GM06990 (cell line): ENCODE results near the gene ZFR2.
"Not testable (repeated sequence)": the region's sequence is repeated elsewhere in the genome, so short reads cannot be mapped to it uniquely, and the experiment has no call there.

Source experiments
- DNase-seq: peaks from one replicate; pipeline ENCODE4 v3.0.0-alpha.2; 2011; ENCODE audit not compliant: insufficient read length; ENCODE audit errors: extremely low read depth
- H3K27me3 ChIP-seq: replicated peaks from 2 replicates; pipeline ENCODE4 v1.6.0; 2011; ENCODE audit warnings: low read length; ENCODE audit not compliant: control insufficient read depth, insufficient read depth
- H3K36me3 ChIP-seq: 2 replicates; pipeline ENCODE4 v1.5.1; 2011; ENCODE audit warnings: low read length; ENCODE audit not compliant: control insufficient read depth, insufficient read depth
- H3K4me3 ChIP-seq: replicated peaks from 2 replicates; pipeline ENCODE4 v1.5.1; 2011; ENCODE audit warnings: low read depth, mild to moderate bottlenecking, control low read depth, low read length
- TF ChIP-seq, protein P1 (sequence below): IDR thresholded peaks from 2 replicates; pipeline ENCODE4 v1.5.1; 2011; ENCODE audit warnings: low read length, control low read depth, mild to moderate bottlenecking, inconsistent platforms; ENCODE audit not compliant: insufficient read depth, poor library complexity, severe bottlenecking

The ZFR2 gene

DNA sequence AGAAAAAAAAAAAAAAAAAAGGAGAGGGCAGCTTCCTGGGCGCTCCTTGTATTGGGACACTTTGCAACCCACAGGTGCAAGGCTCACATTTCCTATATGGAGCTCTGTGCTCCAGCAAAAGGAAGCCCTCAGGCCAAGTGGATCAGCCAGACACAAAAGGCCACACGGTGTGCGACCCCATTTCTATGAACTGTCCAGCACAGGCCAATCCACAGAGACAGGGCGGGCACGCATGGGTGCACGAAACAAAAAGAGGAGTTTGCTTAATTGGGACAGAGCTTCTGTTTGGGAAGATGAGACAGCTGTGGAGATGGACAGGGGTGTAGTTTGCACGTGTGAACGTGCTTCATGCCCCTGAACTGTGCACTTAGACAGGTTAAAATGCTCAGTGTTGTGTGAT, 51.1 kb downstream of the ZFR2 start:
- DNase-seq: no peak

DNA sequence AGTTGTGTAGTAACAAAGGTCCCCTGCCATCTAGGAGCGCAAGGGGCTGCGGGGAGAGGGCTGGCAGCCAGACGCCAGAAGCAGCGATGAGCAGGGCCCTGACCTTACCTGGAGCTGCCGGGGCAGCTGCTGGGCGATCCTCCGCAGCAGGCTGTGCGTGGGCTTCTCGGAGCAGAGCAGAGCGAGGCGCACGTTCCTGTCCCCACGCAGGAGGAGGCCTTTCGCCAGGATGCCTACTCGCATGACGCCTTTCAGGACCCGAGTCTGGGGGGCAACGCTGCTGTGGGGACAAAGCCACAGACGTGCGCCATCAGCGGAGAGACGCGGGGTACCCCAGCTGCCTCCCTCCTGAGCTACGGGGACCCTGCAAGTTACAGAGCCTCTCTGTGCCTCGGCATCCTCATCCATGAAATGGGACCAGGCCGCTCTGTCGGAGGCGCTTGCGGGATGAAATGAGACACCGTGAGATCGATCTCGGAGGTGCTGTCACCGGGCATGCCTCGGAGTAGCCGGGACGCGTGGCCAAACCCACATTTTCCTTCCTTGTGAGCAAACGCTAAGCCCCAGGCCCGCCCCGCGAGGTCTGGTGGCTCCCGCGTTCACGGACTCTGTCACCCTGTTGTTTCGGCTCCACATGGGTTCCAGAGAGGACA, 52.1 kb downstream of the ZFR2 start:
- H3K36me3 ChIP-seq: no peaks in the 10 kb centered on the region
- no peaks in the 10 kb centered on the region for H3K27me3 ChIP-seq
- TF ChIP-seq, protein P1, sequence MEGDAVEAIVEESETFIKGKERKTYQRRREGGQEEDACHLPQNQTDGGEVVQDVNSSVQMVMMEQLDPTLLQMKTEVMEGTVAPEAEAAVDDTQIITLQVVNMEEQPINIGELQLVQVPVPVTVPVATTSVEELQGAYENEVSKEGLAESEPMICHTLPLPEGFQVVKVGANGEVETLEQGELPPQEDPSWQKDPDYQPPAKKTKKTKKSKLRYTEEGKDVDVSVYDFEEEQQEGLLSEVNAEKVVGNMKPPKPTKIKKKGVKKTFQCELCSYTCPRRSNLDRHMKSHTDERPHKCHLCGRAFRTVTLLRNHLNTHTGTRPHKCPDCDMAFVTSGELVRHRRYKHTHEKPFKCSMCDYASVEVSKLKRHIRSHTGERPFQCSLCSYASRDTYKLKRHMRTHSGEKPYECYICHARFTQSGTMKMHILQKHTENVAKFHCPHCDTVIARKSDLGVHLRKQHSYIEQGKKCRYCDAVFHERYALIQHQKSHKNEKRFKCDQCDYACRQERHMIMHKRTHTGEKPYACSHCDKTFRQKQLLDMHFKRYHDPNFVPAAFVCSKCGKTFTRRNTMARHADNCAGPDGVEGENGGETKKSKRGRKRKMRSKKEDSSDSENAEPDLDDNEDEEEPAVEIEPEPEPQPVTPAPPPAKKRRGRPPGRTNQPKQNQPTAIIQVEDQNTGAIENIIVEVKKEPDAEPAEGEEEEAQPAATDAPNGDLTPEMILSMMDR: no peak
- DNase-seq: no peak
- no peak overlapping the region for H3K4me3 ChIP-seq

More for the DNA sequence above, 51.1 kb downstream of the ZFR2 start:
- Histone ChIP-seq H3K4me3 (no peak overlapping the region), H3K27me3 (no peaks in the 10 kb centered on the region), H3K36me3 (no peaks in the 10 kb centered on the region)
- TF ChIP-seq, protein P1: no peak

DNA sequence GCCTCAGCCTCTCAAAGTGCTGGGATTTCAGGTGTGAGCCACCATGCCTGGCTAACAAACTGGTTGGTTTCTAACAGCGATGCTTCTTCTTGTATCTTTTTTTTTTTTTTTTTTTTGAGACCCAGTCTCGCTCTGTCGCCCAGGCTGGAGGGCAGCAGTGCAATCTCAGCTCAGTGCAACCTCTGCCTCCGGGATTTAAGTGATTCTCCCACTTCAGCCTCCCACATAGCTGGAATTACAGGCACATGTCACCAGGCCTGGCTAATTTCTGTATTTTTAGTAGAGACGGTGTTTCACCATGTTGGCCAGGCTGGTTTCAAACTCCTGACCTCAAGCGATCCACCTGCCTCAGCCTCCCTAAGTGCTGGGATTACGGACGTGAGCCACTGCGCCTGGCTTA, 52.7 kb downstream of the ZFR2 start:
- not testable (repeated sequence) for DNase-seq, H3K36me3 ChIP-seq, H3K27me3 ChIP-seq, H3K4me3 ChIP-seq

DNA sequence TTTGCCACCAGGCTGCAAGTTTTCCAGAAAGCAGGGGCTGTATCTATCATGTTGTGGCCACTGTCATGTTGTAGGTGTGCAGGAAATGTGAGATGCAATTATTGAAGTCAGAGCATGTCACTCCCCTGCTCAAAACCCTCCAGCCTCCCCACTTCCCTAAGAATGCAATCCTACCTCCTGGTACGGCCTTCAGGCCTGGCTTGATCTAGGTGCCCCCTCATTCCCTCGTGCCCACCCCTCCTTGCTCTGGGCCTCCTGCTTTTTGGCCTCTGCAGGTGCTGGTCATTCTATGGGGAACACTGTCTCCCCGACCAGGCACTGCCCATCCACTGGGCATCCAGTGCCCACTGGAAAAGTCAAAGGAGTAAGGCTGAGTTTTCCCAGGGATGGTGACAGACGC, 54.2 kb downstream of the ZFR2 start:
- H3K27me3 ChIP-seq: no peaks in the 10 kb centered on the region

DNA sequence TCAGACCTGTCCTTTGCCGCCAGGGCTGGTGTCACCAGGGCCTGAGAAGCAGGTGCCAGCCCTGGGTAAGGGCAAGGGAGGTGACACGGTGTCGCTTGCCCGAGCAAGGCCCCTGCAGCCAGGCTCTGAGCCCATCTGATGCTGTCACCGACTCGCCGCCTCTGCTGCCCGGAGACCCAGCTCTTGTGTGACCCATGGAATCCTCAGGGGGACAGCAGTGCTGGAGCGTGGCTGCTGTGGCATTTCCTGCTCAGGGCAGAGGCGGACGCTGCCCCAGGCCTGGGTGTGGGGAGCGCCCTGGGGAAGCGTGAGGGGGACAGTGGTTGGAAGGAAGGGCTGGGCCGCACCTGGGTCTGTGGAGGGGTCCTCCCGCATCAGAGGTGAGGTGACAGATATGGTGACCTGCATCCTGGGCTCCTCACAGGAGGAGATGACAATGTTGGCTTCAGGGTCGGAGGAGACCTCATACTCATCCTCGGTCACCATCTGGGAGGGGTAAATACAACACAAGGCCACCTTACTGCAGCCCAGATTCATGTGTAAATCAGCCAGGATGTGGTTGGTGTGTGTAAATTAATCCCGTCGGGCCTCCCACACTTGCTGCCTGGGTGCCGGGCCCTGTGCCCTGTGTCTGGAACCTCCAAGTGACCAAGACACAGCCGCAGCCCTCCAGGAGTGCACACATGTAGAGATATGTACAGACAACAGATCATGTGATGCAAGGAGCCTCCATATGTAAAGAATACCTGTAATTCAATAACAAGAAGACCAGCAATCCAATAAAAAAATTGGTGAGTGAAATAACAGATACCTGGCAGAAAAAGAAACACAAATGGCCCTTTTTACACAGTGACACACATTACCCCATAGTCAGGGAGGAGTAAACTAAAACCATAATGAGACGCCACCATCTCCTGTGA, 55.1 kb downstream of the ZFR2 start:
- Histone ChIP-seq H3K4me3 (no peak overlapping the region), H3K27me3 (no peaks in the 10 kb centered on the region), H3K36me3 (no peaks in the 10 kb centered on the region)
- no peak for DNase-seq
- TF ChIP-seq, protein P1: no peak

More for the DNA sequence above, 54.2 kb downstream of the ZFR2 start:
- no peak for DNase-seq
- Histone ChIP-seq H3K4me3 (no peak overlapping the region), H3K36me3 (no peaks in the 10 kb centered on the region)
- TF ChIP-seq, protein P1: no peak

DNA sequence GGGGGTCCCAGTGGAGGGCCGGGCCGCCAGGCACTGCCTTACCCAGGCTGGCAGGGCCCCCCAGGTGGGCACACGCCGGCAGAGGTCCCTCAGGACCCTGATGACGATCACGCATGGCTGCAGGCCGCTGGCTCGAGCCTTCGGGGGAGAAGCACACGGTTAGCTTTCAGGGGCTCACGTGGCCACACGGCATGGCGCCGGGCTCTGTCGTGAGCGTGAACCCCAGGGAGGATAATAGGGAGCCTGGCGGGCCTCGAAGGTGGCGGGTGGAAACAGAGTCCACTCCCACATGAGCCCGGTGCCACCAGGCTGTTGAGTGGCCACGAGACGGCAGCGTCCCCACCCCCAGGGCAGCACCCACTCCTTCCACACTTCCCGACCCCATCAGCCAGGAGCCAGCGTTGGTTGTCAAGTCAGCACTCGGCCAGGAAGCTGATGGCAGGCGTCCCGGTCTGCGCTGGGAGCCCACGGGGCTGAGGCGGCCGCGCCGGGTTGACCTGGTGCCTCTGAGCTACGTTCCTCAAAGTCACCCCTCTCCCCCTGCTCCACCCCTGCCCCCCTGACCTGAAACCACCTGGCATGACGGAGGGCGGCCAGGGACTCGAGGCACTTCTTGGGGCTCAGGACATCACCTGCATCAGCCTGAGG, 58.0 kb downstream of the ZFR2 start:
- Histone ChIP-seq H3K4me3 (peak overlapping the region; percentile 7; the same call in 1 of the 2 replicates), H3K36me3 (no peaks in the 10 kb centered on the region), H3K27me3 (no peaks in the 10 kb centered on the region)
- DNase-seq: no peak
- TF ChIP-seq, protein P1: no peak
